Gastroesophageal sphincter (tissue), 3 donors: Measurements from ENCODE around the gene METRNL.

Experiments
- POLR2A ChIP-seq, 2 donors: fragments of 450-650 bp; IDR thresholded peaks; one replicate each; pipeline ENCODE4 v1.6.1; 2017; ENCODE audit warnings: antibody characterized with exemption in 2 of 2, mild to moderate bottlenecking in 2 of 2, moderate library complexity in 1 of 2
- POLR2AphosphoS5 ChIP-seq: sonication (generic); formaldehyde crosslinking; IDR thresholded peaks from one replicate; pipeline ENCODE4 v1.6.1; 2017; ENCODE audit warnings: antibody characterized with exemption
- TF ChIP-seq, protein P1 (sequence below), 4 experiments: fragments of 200-600 bp in 2 of 4; fragments of 450-650 bp in 2 of 4; sonication (generic) in 1 of 4; IDR thresholded peaks; one replicate each; pipeline ENCODE4 v1.5.1; 2017 to 2019; ENCODE audit warnings: antibody characterized with exemption in 4 of 4, mild to moderate bottlenecking in 2 of 4, moderate library complexity in 2 of 4

GRCh38 chr17:83116783-83117555, 37.6 kb downstream of the METRNL start:
- TF ChIP-seq, protein P1, sequence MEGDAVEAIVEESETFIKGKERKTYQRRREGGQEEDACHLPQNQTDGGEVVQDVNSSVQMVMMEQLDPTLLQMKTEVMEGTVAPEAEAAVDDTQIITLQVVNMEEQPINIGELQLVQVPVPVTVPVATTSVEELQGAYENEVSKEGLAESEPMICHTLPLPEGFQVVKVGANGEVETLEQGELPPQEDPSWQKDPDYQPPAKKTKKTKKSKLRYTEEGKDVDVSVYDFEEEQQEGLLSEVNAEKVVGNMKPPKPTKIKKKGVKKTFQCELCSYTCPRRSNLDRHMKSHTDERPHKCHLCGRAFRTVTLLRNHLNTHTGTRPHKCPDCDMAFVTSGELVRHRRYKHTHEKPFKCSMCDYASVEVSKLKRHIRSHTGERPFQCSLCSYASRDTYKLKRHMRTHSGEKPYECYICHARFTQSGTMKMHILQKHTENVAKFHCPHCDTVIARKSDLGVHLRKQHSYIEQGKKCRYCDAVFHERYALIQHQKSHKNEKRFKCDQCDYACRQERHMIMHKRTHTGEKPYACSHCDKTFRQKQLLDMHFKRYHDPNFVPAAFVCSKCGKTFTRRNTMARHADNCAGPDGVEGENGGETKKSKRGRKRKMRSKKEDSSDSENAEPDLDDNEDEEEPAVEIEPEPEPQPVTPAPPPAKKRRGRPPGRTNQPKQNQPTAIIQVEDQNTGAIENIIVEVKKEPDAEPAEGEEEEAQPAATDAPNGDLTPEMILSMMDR (IDR thresholded peaks at IDR 0.05), result no peak
- TF ChIP-seq POLR2A (IDR thresholded peaks at IDR 0.05) (no peak), POLR2AphosphoS5 (no peak)
